GM23338 (cell line): Measurements from ENCODE around the gene TGFBR1. TPM values are rescaled to one million over a fixed set of nuclear protein-coding genes. Genes with fewer than 3 reads are reported as not detected.

Source experiments
- ATAC-seq: fragments of 200-7000 bp; cut with Tn5 transposase; 3 replicates; pipeline ENCODE4 v1.9.1; 2020
- DNase-seq: peaks from one replicate; pipeline ENCODE4 v3.0.0-alpha.2; 2015; ENCODE audit warnings: low spot score
- H2AFZ ChIP-seq: fragments of 200-600 bp; sonication (generic); 2 replicates; pipeline ENCODE4 v1.8.0; 2016; ENCODE audit warnings: antibody characterized with exemption, mild to moderate bottlenecking, moderate library complexity
- H3F3A ChIP-seq: fragments of 200-600 bp; sonication (generic); replicated peaks from 2 replicates; pipeline ENCODE4 v1.8.0; 2017; ENCODE audit warnings: antibody characterized with exemption, mixed run types, low read depth
- H3K27ac ChIP-seq: fragments of 200-600 bp; sonication (generic); 2 replicates; pipeline ENCODE4 v1.6.1; 2016; ENCODE audit warnings: low read depth
- H3K27me3 ChIP-seq: fragments of 200-600 bp; sonication (generic); 2 replicates; pipeline ENCODE4 v1.8.0; 2016; ENCODE audit warnings: mild to moderate bottlenecking, mixed run types, moderate library complexity; ENCODE audit not compliant: insufficient read depth
- H3K36me3 ChIP-seq: fragments of 200-600 bp; sonication (generic); 2 replicates; pipeline ENCODE4 v1.8.0; 2016; ENCODE audit warnings: mild to moderate bottlenecking; ENCODE audit not compliant: insufficient read depth
- H3K4me1 ChIP-seq: fragments of 200-600 bp; sonication (generic); 2 replicates; pipeline ENCODE4 v1.8.0; 2016; ENCODE audit warnings: mild to moderate bottlenecking, moderate library complexity; ENCODE audit not compliant: insufficient read depth
- H3K4me2 ChIP-seq: fragments of 200-600 bp; sonication (generic); 2 replicates; pipeline ENCODE4 v1.7.1; 2017; ENCODE audit warnings: mixed run types
- H3K4me3 ChIP-seq: fragments of 200-600 bp; sonication (generic); 2 replicates; pipeline ENCODE4 v1.6.1; 2016; ENCODE audit warnings: mixed run types
- H3K79me2 ChIP-seq: fragments of 200-600 bp; sonication (generic); replicated peaks from 2 replicates; pipeline ENCODE4 v1.8.0; 2017; ENCODE audit warnings: mild to moderate bottlenecking; ENCODE audit not compliant: insufficient read depth
- H3K9me2 ChIP-seq: fragments of 200-600 bp; sonication (generic); 2 replicates; pipeline ENCODE4 v1.8.0; 2017; ENCODE audit not compliant: insufficient read depth
- H4K20me1 ChIP-seq: fragments of 200-600 bp; sonication (generic); replicated peaks from 2 replicates; pipeline ENCODE4 v1.8.0; 2017; ENCODE audit warnings: mild to moderate bottlenecking; ENCODE audit not compliant: insufficient read depth
- H3K27ac Mint-ChIP-seq: 2 replicates; pipeline ENCODE4 v1.8.0; 2020; ENCODE audit warnings: inconsistent platforms, mild to moderate bottlenecking, moderate library complexity, mixed read lengths
- H3K27me3 Mint-ChIP-seq: 3 replicates; pipeline ENCODE4 v1.8.0; 2022; ENCODE audit warnings: low read depth, mild to moderate bottlenecking, moderate library complexity, mixed read lengths, inconsistent platforms; ENCODE audit not compliant: insufficient read depth, poor library complexity
- H3K36me3 Mint-ChIP-seq: 3 replicates; pipeline ENCODE4 v1.8.0; 2021; ENCODE audit warnings: low read depth, mild to moderate bottlenecking, inconsistent platforms, moderate library complexity, mixed read lengths
- H3K4me1 Mint-ChIP-seq: 3 replicates; pipeline ENCODE4 v1.8.0; 2020; ENCODE audit warnings: mild to moderate bottlenecking, inconsistent platforms, mixed read lengths
- H3K4me3 Mint-ChIP-seq: 3 replicates; pipeline ENCODE4 v1.8.0; 2021; ENCODE audit warnings: moderate library complexity, mild to moderate bottlenecking, inconsistent platforms, mixed read lengths
- H3K9me3 Mint-ChIP-seq: 3 replicates; pipeline ENCODE4 v1.8.0; 2020; ENCODE audit warnings: moderate library complexity, mild to moderate bottlenecking, inconsistent platforms, mixed read lengths
- CREB1 ChIP-seq: fragments of 250-450 bp; sonication (Bioruptor Pico); IDR thresholded peaks from 2 replicates; pipeline ENCODE4 v1.5.0; 2020; ENCODE audit warnings: low read depth, mild to moderate bottlenecking, moderate library complexity
- CTCF ChIP-seq, 2 experiments: fragments of 200-600 bp in 1 of 2; sonication (generic) in 1 of 2; conservative IDR thresholded peaks; 2 replicates each; pipeline versions ENCODE4 v1.5.1 to v1.6.1; 2016 to 2017; ENCODE audit warnings: antibody characterized with exemption in 2 of 2, low read depth in 2 of 2, mild to moderate bottlenecking in 2 of 2, moderate library complexity in 1 of 2
- EZH2 ChIP-seq: fragments of 200-600 bp; sonication (generic); IDR thresholded peaks from one replicate; pipeline ENCODE4 v1.8.0; 2017; ENCODE audit warnings: antibody characterized with exemption, mild to moderate bottlenecking, low read depth; ENCODE audit not compliant: unreplicated experiment
- JUNB ChIP-seq: IDR thresholded peaks from one replicate; pipeline ENCODE4 v1.6.1; 2016; ENCODE audit warnings: antibody characterized with exemption; ENCODE audit not compliant: unreplicated experiment
- POLR2AphosphoS5 ChIP-seq: IDR thresholded peaks from 2 replicates; pipeline ENCODE4 v1.6.1; 2016; ENCODE audit warnings: antibody characterized with exemption, low read depth
- REST ChIP-seq: IDR thresholded peaks from one replicate; pipeline ENCODE4 v1.6.1; 2018; ENCODE audit warnings: antibody characterized with exemption; ENCODE audit not compliant: unreplicated experiment
- ZNF114 ChIP-seq: fragments of 250-450 bp; sonication (Bioruptor Pico); IDR thresholded peaks from 2 replicates; pipeline ENCODE4 v1.5.0; 2020; ENCODE audit warnings: mild to moderate bottlenecking, moderate library complexity
- polyA plus RNA-seq: library from polyadenylated mRNA; unstranded; fragments of >200 nt; fragmentation: Nextera tagmentation; extraction: Ambion mirVana; gene quantifications from 2 replicates; pipeline ENCODE4 v1.2.1, GENCODE V29; 2016
- total RNA-seq: library from RNA; depleted of rRNA; stranded (reverse); fragments of >200 nt; shearing (Covaris generic); gene quantifications from 2 replicates; pipeline ENCODE4 v1.2.3, GENCODE V29; 2014

TGFBR1 gene
- total and polyA plus RNA-seq, 2 experiments from 2014 or later: 9.3 to 40.2 TPM

- peaks cover 12% of the 10 kb centered on the region for H3F3A ChIP-seq
- Mint-ChIP-seq H3K27ac (0 out of 2 replicates have a peak overlapping the region, but pooled peaks have one; percentile 2), H3K4me3 (peak overlapping the region; percentile 85), H3K36me3 (no peaks in the 10 kb centered on the region; the same call in 2 of the 3 replicates), H3K9me3 (no peaks in the 10 kb centered on the region), H3K27me3 (peaks cover 3% of the 10 kb centered on the region), H3K4me1 (peaks cover 37% of the 10 kb centered on the region)
- H2AFZ ChIP-seq: no peak overlapping the region
- H4K20me1 ChIP-seq: peaks cover 30% of the 10 kb centered on the region
- peak; percentile 29 for ATAC-seq
- peak overlapping the region; percentile 79 for H3K4me3 ChIP-seq
- H3K27ac ChIP-seq: no peak overlapping the region
- peak overlapping the region; percentile 81 for H3K4me2 ChIP-seq
- H3K27me3 ChIP-seq: peaks cover 25% of the 10 kb centered on the region
- H3K79me2 ChIP-seq: peaks cover 48% of the 10 kb centered on the region
- DNase-seq: peak; percentile 62
- TF ChIP-seq REST (no peak), JUNB (no peak), POLR2AphosphoS5 (no peak), ZNF114 (no peak)
- no peaks in the 10 kb centered on the region for H3K36me3 ChIP-seq
- peaks cover 41% of the 10 kb centered on the region for H3K4me1 ChIP-seq
- no peaks in the 10 kb centered on the region for H3K9me2 ChIP-seq
Measured at GRCh38 chr9:99105152-99106043, 485 bp downstream of the TGFBR1 start.

GRCh38 chr9:99106044-99106375, 1.1 kb downstream of the TGFBR1 start:
- Mint-ChIP-seq H3K27me3 (peaks cover 3% of the 10 kb centered on the region), H3K27ac (0 out of 2 replicates have a peak overlapping the region, but pooled peaks have one; percentile 2)
- H3K27ac ChIP-seq: no peak overlapping the region

More at GRCh38 chr9:99106044-99106375, 1.1 kb downstream of the TGFBR1 start:
- Histone ChIP-seq H3K9me2 (no peaks in the 10 kb centered on the region), H3K4me1 (peaks cover 43% of the 10 kb centered on the region), H3K4me3 (peak overlapping the region; percentile 79), H4K20me1 (peaks cover 30% of the 10 kb centered on the region), H3K79me2 (peaks cover 54% of the 10 kb centered on the region), H3K27me3 (peaks cover 25% of the 10 kb centered on the region), H3F3A (peaks cover 12% of the 10 kb centered on the region), H2AFZ (no peak overlapping the region), H3K36me3 (no peaks in the 10 kb centered on the region), H3K4me2 (peak overlapping the region; percentile 81)
- Mint-ChIP-seq H3K36me3 (no peaks in the 10 kb centered on the region; the same call in 2 of the 3 replicates), H3K9me3 (no peaks in the 10 kb centered on the region), H3K4me3 (peak overlapping the region; percentile 85), H3K4me1 (peaks cover 37% of the 10 kb centered on the region)
- ATAC-seq (no peak), DNase-seq (no peak)
- TF ChIP-seq EZH2 (no peak), CREB1 (CRISPR knock-in tag) (no peak), CTCF (conservative IDR thresholded peaks at IDR 0.05; ENCODE audit: low read depth in 2 of 2) (no peak), ZNF114 (no peak)
